H1 (cell line): ENCODE data around the gene ADD2.

ENCODE experiments used
- CTCF ChIP-seq, 3 experiments: IDR thresholded peaks; 1 replicate in 2 of 3; 2 replicates in 1 of 3; pipeline versions ENCODE4 v1.5.1 to v1.6.1; 2011; ENCODE audit warnings: low read length in 3 of 3, mild to moderate bottlenecking in 3 of 3, inconsistent platforms in 2 of 3, low read depth in 1 of 3, moderate library complexity in 1 of 3; ENCODE audit not compliant: insufficient read depth in 1 of 3; ENCODE audit errors: control extremely low read depth in 1 of 3
- E2F6 ChIP-seq: IDR thresholded peaks from 2 replicates; pipeline ENCODE4 v1.6.1; 2012; ENCODE audit warnings: inconsistent platforms
- HDAC6 ChIP-seq: IDR thresholded peaks from one replicate; pipeline ENCODE4 v1.7.1; 2012; ENCODE audit warnings: low read depth, mild to moderate bottlenecking, inconsistent platforms, low read length, moderate library complexity
- POLR2AphosphoS5 ChIP-seq: IDR thresholded peaks from 2 replicates; pipeline ENCODE4 v1.6.1; 2011; ENCODE audit warnings: low read depth, low read length
- SRF ChIP-seq: IDR thresholded peaks from 2 replicates; pipeline ENCODE4 v1.6.1; 2011; ENCODE audit warnings: mild to moderate bottlenecking, low read depth, low read length, moderate library complexity
- YY1 ChIP-seq: IDR thresholded peaks from 2 replicates; pipeline ENCODE4 v1.6.1; 2011; ENCODE audit warnings: low read depth, mild to moderate bottlenecking, low read length

GRCh38 chr2:70691497-70692140 lies 76.4 kb downstream of the ADD2 start:
- TF ChIP-seq HDAC6 (no peak), SRF (no peak), E2F6 (no peak), CTCF (IDR thresholded peaks at IDR 0.05; ENCODE audit: control extremely low read depth in 1 of 3, insufficient read depth in 1 of 3, low read depth in 1 of 3, low read length in 3 of 3) (no peak), YY1 (no peak), POLR2AphosphoS5 (no peak)
